Measurements from ENCODE around the gene SNX9.

DNA sequence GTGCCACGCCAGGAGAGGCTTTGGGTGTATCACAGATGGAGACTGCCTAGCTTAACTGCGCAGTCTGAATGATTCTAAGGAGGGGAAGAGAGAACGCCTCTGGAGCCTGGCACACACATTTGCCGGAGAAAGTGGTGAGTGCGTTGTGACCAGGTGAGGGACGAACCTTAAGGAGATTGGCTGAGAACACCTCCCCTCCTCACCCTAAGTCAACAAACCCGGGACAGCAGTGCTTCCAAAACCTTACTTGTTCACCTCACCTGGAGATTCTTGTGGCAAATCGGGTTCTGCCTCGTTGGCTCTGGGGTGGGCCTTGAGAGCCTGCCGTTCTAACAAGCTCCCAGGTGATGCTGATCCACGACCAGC is 168.0 kb downstream of the SNX9 start:
- TF ChIP-seq, protein P1, sequence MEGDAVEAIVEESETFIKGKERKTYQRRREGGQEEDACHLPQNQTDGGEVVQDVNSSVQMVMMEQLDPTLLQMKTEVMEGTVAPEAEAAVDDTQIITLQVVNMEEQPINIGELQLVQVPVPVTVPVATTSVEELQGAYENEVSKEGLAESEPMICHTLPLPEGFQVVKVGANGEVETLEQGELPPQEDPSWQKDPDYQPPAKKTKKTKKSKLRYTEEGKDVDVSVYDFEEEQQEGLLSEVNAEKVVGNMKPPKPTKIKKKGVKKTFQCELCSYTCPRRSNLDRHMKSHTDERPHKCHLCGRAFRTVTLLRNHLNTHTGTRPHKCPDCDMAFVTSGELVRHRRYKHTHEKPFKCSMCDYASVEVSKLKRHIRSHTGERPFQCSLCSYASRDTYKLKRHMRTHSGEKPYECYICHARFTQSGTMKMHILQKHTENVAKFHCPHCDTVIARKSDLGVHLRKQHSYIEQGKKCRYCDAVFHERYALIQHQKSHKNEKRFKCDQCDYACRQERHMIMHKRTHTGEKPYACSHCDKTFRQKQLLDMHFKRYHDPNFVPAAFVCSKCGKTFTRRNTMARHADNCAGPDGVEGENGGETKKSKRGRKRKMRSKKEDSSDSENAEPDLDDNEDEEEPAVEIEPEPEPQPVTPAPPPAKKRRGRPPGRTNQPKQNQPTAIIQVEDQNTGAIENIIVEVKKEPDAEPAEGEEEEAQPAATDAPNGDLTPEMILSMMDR (IDR thresholded peaks at IDR 0.05; ENCODE audit: insufficient read depth, low read depth, low read length) = no peak
- TF ChIP-seq EZH2 (IDR thresholded peaks at IDR 0.05; ENCODE audit: insufficient read depth, low read length) = no peak
